PC-3 (cell line): Measurements from ENCODE around the gene TPRKB. TPM values are rescaled to one million over a fixed set of nuclear protein-coding genes. Genes with fewer than 3 reads are reported as not detected.
A peak's percentile ranks its signal among the peaks of the same experiment; 100 is the strongest.

ENCODE experiments used
- ATAC-seq: fragments of 200-7000 bp; cut with Tn5 transposase; 2 replicates; pipeline ENCODE4 v1.9.1; 2020; ENCODE audit warnings: mild to moderate bottlenecking, moderate library complexity
- BruUV-seq: library from RNA; stranded (reverse); fragments of 400-500 nt; replicated peaks from 2 replicates; lab custom pipeline; 2021; lab: Mats Ljungman, UMichigan
- CTCF ChIA-PET: fragments of 300-600 bp; sonication (Branson Sonifier 250); formaldehyde crosslinking; loops from one replicate; lab custom pipeline; 2022; ENCODE audit warnings: antibody characterized with exemption; lab: Charles Lee
- POLR2A ChIA-PET: fragments of 300-600 bp; sonication (Branson Sonifier 250); formaldehyde crosslinking; loops from one replicate; lab custom pipeline; 2022; ENCODE audit warnings: antibody characterized with exemption; ENCODE audit not compliant: unreplicated experiment; lab: Charles Lee
- DNase-seq: peaks from one replicate; pipeline ENCODE4 v3.0.0-alpha.2; 2015
- H2AFZ ChIP-seq: fragments of 300-600 bp; sonication (generic); 2 replicates; pipeline ENCODE4 v1.6.0; 2016; ENCODE audit warnings: antibody characterized with exemption, low read length
- H3F3A ChIP-seq: fragments of 300-600 bp; sonication (generic); one replicate; pipeline ENCODE4 v1.6.0; 2017; ENCODE audit warnings: antibody characterized with exemption, low read length, control low read depth, mild to moderate bottlenecking; ENCODE audit not compliant: unreplicated experiment
- H3K27ac ChIP-seq: fragments of 300-600 bp; sonication (generic); 2 replicates; pipeline ENCODE4 v1.5.1; 2016; ENCODE audit warnings: mild to moderate bottlenecking, low read length
- H3K27me3 ChIP-seq: fragments of 300-600 bp; sonication (generic); 2 replicates; pipeline ENCODE4 v1.6.1; 2016; ENCODE audit warnings: low read length, mixed read lengths
- H3K36me3 ChIP-seq: fragments of 300-600 bp; sonication (generic); 2 replicates; pipeline ENCODE4 v1.6.1; 2016; ENCODE audit warnings: low read depth, mixed run types, low read length, mixed read lengths
- H3K4me1 ChIP-seq: fragments of 300-600 bp; sonication (generic); 2 replicates; pipeline ENCODE4 v1.5.1; 2016; ENCODE audit warnings: low read length; ENCODE audit not compliant: insufficient read depth
- H3K4me2 ChIP-seq: fragments of 300-600 bp; sonication (generic); 2 replicates; pipeline ENCODE4 v1.6.0; 2016; ENCODE audit warnings: low read length
- H3K4me3 ChIP-seq: fragments of 300-600 bp; sonication (generic); 2 replicates; pipeline ENCODE4 v1.5.1; 2016; ENCODE audit warnings: mild to moderate bottlenecking, low read length, mixed read lengths
- H3K79me2 ChIP-seq: fragments of 300-600 bp; sonication (generic); 2 replicates; pipeline ENCODE4 v1.6.1; 2017; ENCODE audit warnings: low read length, mixed read lengths
- H3K9ac ChIP-seq: fragments of 300-600 bp; sonication (generic); 2 replicates; pipeline ENCODE4 v1.6.0; 2016; ENCODE audit warnings: mild to moderate bottlenecking, low read length
- H3K9me2 ChIP-seq: fragments of 300-600 bp; sonication (generic); replicated peaks from 2 replicates; pipeline ENCODE4 v1.6.1; 2016; ENCODE audit warnings: mixed run types, low read length, mixed read lengths
- H3K9me3 ChIP-seq: fragments of 300-600 bp; sonication (generic); 2 replicates; pipeline ENCODE4 v1.6.1; 2016; ENCODE audit warnings: low read length, mixed read lengths
- H4K20me1 ChIP-seq: fragments of 300-600 bp; sonication (generic); 2 replicates; pipeline ENCODE4 v1.6.1; 2016; ENCODE audit warnings: low read length, mixed read lengths
- EZH2 ChIP-seq: fragments of 300-600 bp; sonication (generic); IDR thresholded peaks from one replicate; pipeline ENCODE4 v1.6.1; 2017; ENCODE audit warnings: antibody characterized with exemption, mild to moderate bottlenecking, low read length; ENCODE audit not compliant: unreplicated experiment
- EZH2phosphoT487 ChIP-seq: fragments of 300-600 bp; sonication (generic); IDR thresholded peaks from 2 replicates; pipeline ENCODE4 v1.6.1; 2018; ENCODE audit warnings: mild to moderate bottlenecking, antibody characterized with exemption, low read length, borderline replicate concordance
- intact Hi-C: fragments of 100-400 bp; cut with micrococcal nuclease; formaldehyde crosslinking; loops from 2 replicates; pipeline ENCODE4 v1.9.0; 2023
- total RNA-seq: library from RNA; depleted of rRNA; stranded (reverse); fragments of >200 nt; gene quantifications from 2 replicates; pipeline ENCODE4 v1.2.3, GENCODE V29; 2014
- TF ChIP-seq, protein P1 (sequence below): fragments of 300-600 bp; sonication (generic); conservative IDR thresholded peaks from 2 replicates; pipeline ENCODE4 v1.5.1; 2017; ENCODE audit warnings: antibody characterized with exemption, low read depth, mild to moderate bottlenecking, low read length

The TPRKB gene
- total RNA-seq, 1 experiment from 2014 or later = 51.4 TPM

DNA sequence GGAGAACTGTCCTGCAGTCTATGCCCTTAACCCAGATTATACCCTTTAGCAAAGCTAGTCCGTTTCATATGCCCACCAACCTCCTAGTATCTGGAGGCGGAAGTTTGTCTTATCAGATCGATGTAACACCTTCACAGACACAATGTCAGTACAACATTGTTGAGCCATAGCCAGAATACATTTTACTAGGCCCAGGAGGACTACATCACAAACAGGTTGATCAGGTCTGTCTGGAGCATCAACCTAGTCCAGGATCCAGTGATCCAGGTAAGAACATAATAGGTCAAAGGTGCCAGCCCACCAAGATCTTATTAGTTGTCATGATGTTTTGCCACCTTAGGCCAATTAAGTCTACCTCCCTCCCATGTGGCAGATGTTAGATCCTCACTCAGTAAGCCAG lies 2.0 kb upstream of the TPRKB start:
- Histone ChIP-seq H3K79me2 (peaks cover 28% of the 10 kb centered on the region), H3F3A (no peaks in the 10 kb centered on the region), H3K9me3 (no peaks in the 10 kb centered on the region), H3K36me3 (peaks cover 5% of the 10 kb centered on the region; the same call in 1 of the 2 replicates), H2AFZ (no peak overlapping the region), H3K4me2 (0 out of 2 replicates have a peak overlapping the region, but pooled peaks have one; percentile 11), H3K9ac (no peak overlapping the region), H3K4me3 (no peak overlapping the region), H4K20me1 (no peaks in the 10 kb centered on the region), H3K4me1 (peaks cover 23% of the 10 kb centered on the region), H3K27me3 (no peaks in the 10 kb centered on the region), H3K9me2 (no peaks in the 10 kb centered on the region), H3K27ac (0 out of 2 replicates have a peak overlapping the region, but pooled peaks have one; percentile 16)
- DNase-seq (peak; percentile 54), ATAC-seq (no peak)
- BruUV-seq = no TSS peak
- TF ChIP-seq EZH2 = no peak
- TF ChIP-seq, protein P1, sequence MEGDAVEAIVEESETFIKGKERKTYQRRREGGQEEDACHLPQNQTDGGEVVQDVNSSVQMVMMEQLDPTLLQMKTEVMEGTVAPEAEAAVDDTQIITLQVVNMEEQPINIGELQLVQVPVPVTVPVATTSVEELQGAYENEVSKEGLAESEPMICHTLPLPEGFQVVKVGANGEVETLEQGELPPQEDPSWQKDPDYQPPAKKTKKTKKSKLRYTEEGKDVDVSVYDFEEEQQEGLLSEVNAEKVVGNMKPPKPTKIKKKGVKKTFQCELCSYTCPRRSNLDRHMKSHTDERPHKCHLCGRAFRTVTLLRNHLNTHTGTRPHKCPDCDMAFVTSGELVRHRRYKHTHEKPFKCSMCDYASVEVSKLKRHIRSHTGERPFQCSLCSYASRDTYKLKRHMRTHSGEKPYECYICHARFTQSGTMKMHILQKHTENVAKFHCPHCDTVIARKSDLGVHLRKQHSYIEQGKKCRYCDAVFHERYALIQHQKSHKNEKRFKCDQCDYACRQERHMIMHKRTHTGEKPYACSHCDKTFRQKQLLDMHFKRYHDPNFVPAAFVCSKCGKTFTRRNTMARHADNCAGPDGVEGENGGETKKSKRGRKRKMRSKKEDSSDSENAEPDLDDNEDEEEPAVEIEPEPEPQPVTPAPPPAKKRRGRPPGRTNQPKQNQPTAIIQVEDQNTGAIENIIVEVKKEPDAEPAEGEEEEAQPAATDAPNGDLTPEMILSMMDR = no peak
- TF ChIP-seq EZH2phosphoT487 = no peak
- CTCF ChIA-PET = no interaction called here
- POLR2A ChIA-PET = no interaction called here
- intact Hi-C loops = no loop called here

DNA sequence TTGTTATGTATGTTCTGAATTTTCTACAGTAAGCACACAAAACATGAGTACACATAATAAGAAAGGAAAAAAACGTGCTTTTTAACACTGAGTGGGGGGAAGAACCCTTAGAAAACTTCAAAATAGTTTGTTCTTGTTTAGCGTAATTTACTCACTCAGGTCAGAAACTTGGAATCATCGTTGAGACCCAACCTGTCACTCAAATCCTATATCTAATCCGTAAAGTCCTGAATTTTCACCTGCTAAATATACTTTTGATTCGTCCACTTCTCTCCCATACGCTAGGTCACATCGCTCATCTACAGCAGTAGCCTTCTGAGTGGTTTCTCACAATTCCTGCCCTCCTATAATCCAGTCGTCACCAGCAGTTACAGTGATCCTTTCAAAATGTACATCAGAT lies 767 bp downstream of the TPRKB start:
- CTCF ChIA-PET = no interaction called here
- no peak for DNase-seq
- peak; percentile 5; the same call in 1 of the 2 replicates for ATAC-seq

DNA sequence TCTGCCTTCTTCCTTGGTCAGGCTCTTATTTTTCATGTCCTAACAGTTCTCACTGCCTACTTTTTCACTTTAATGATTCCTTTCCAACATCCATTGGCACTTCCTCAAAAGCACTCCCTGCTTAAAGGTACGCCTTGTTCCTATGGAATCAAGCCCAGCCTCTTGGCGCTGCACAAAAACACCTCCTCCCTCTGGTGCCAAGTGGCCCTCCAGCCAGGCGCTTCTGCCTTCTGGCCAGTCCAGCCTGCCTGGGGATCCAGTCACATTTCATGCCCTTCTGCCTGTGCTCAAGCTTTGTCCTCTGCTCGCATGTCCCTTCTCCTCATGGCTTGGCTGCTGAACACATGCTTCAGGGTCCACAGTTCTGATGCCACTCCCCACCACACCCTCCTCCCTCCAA lies 6.3 kb downstream of the TPRKB start:
- H3K27ac ChIP-seq = no peak overlapping the region
- peaks cover 3% of the 10 kb centered on the region for H3K4me1 ChIP-seq
- H3K9me3 ChIP-seq = no peaks in the 10 kb centered on the region
- no peaks in the 10 kb centered on the region for H3F3A ChIP-seq
- no peak overlapping the region for H3K4me3 ChIP-seq
- H3K9me2 ChIP-seq = no peaks in the 10 kb centered on the region
- intact Hi-C loops = no loop called here
- no peak overlapping the region for H3K4me2 ChIP-seq
- ATAC-seq (no peak), DNase-seq (no peak)
- H2AFZ ChIP-seq = no peak overlapping the region
- TF ChIP-seq, protein P1 = no peak
- TF ChIP-seq EZH2phosphoT487 (no peak), EZH2 (no peak)
- peaks cover 16% of the 10 kb centered on the region for H3K79me2 ChIP-seq
- POLR2A ChIA-PET = no interaction called here
- H3K36me3 ChIP-seq = peaks cover 51% of the 10 kb centered on the region
- H3K9ac ChIP-seq = no peak overlapping the region
- BruUV-seq = no TSS peak
- CTCF ChIA-PET = no interaction called here
- no peaks in the 10 kb centered on the region for H4K20me1 ChIP-seq
- no peaks in the 10 kb centered on the region for H3K27me3 ChIP-seq

More for the DNA sequence above, 767 bp downstream of the TPRKB start:
- no peak overlapping the region for H3K27ac ChIP-seq
- H2AFZ ChIP-seq = peak overlapping the region; percentile 86
- H3K9me3 ChIP-seq = no peaks in the 10 kb centered on the region
- peaks cover 28% of the 10 kb centered on the region for H3K79me2 ChIP-seq
- peak overlapping the region; percentile 85 for H3K9ac ChIP-seq
- BruUV-seq = no TSS peak
- H3K9me2 ChIP-seq = no peaks in the 10 kb centered on the region
- H3K36me3 ChIP-seq = peaks cover 20% of the 10 kb centered on the region
- H3K4me1 ChIP-seq = peaks cover 23% of the 10 kb centered on the region
- H3K4me3 ChIP-seq = peak overlapping the region; percentile 91
- no peak for TF ChIP-seq EZH2phosphoT487
- TF ChIP-seq EZH2 = no peak
- TF ChIP-seq, protein P1 = no peak
- H4K20me1 ChIP-seq = no peaks in the 10 kb centered on the region
- POLR2A ChIA-PET = no interaction called here
- peak overlapping the region; percentile 85 for H3K4me2 ChIP-seq
- intact Hi-C loops = no loop called here
- no peaks in the 10 kb centered on the region for H3F3A ChIP-seq
- no peaks in the 10 kb centered on the region for H3K27me3 ChIP-seq
